Kidney epithelial cell (primary cell): ENCODE measurements around the gene TAS1R2. TPM values are rescaled to one million over a fixed set of nuclear protein-coding genes. Genes with fewer than 3 reads are reported as not detected.

Source experiments
- DNase-seq: peaks from one replicate; pipeline ENCODE4 v3.0.0-alpha.2; 2010; ENCODE audit warnings: low read depth
- H3K27me3 ChIP-seq: 2 replicates; pipeline ENCODE4 v1.6.0; 2011; ENCODE audit warnings: low read length; ENCODE audit not compliant: control insufficient read depth, insufficient read depth
- H3K36me3 ChIP-seq: 2 replicates; pipeline ENCODE4 v1.5.1; 2011; ENCODE audit warnings: low read length; ENCODE audit not compliant: control insufficient read depth, insufficient read depth
- H3K4me3 ChIP-seq: 2 replicates; pipeline ENCODE4 v1.5.1; 2011; ENCODE audit warnings: low read depth, mild to moderate bottlenecking, control low read depth, low read length
- CTCF ChIP-seq: IDR thresholded peaks from 2 replicates; pipeline ENCODE4 v1.5.1; 2011; ENCODE audit warnings: mild to moderate bottlenecking, moderate library complexity, low read length, control low read depth, inconsistent platforms; ENCODE audit not compliant: insufficient read depth, poor library complexity, severe bottlenecking
- total RNA-seq: library from RNA; depleted of rRNA; stranded (reverse); fragments of >200 nt; gene quantifications from 2 replicates; pipeline ENCODE4 v1.2.3, GENCODE V29; 2015

TAS1R2 gene
- total RNA-seq, 1 donor from 2014 or later: not detected

- DNase-seq: no peak
- Histone ChIP-seq H3K27me3 (peaks cover 14% of the 10 kb centered on the region), H3K36me3 (no peaks in the 10 kb centered on the region), H3K4me3 (no peak overlapping the region)
- no peak for TF ChIP-seq CTCF
Measured at GRCh38 chr1:18809953-18810899, 49.2 kb downstream of the TAS1R2 start.

- peaks cover 8% of the 10 kb centered on the region for H3K27me3 ChIP-seq
- no peaks in the 10 kb centered on the region for H3K36me3 ChIP-seq
- no peak for TF ChIP-seq CTCF
- no peak for DNase-seq
- H3K4me3 ChIP-seq: no peak overlapping the region
Measured at GRCh38 chr1:18808550-18808949, 50.9 kb downstream of the TAS1R2 start.

DNA sequence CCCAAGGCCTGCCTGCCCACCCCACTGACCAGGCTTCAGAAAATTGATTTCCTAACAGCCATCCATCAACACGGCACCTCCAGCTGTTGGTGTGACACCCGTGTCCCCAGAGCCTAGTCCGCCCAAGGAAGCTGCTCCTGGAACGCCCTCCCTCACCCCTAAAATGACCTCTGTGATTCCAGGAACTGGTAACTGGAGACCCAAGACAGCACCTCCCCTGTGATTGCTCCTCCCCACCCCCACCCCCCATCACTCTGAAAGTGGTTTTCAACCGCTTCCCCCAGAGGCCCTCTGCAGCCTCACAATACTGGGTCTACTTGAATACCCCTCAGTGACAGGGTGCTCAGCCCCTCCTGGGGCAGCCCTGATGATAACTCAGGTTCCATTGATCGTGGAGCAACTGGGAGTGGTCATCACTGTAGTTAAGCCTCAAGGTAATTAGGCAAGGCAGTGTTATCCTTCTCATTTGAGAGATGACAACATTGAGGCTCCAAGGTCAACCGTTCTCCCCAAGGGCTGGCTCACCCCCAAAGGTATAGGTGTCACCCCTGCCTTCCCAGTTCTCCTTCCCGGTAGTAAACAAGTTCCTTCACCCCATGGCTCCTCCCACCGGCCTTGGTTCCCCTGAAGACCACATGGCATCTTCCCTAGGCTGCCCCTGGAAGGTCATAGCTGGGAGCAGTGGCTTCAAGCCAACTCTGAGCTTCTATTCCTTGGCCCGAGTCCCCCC lies 52.0 kb downstream of the TAS1R2 start:
- DNase-seq: no peak
- no peak for TF ChIP-seq CTCF
- Histone ChIP-seq H3K36me3 (no peaks in the 10 kb centered on the region), H3K27me3 (peaks cover 8% of the 10 kb centered on the region), H3K4me3 (no peak overlapping the region)

DNA sequence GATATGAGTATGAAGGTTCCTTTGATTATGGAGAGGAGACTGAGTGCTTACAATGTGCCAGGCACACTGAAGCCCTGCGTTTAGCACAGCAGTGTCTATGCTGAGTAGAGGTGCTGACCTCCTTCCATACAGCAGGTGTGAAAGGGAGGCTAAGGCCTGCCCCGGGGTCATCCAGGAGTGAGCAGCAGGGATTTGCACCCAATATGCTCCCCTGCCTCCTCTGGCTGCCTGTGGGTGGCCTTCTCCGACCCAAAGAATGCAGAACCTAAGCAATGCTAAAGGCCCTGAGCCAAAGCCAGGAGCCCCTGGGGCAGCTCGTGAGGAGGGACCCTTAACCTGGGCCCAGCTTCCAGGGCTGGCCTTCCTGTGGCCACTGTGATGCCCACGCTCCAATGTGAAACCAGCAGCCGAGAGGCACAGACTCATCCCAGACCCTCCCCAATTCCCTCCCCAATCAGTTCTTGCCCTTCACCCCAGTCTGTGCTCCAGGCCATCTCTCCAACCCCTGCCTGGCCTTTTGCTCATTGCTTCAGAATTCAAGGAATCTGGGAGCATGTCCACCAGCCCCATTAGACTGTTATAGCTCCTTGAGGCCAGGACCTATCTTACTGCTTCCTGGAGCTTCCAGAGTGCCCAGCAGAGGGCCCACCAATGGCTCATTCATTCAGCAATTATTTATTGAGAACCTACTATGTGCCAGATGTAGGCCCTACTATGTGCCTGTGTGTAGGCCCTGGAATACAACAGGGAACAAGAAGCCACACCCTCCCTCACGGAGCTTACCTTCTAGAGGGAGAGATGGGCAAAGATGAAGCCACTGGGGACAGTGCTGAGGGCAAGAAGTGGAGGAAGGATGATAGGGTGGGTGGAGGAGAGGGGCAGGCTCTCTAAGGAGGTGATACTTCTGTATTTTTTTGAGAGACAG lies 53.3 kb downstream of the TAS1R2 start:
- DNase-seq: no peak

More for the DNA sequence above, 53.3 kb downstream of the TAS1R2 start:
- H3K36me3 ChIP-seq: no peaks in the 10 kb centered on the region
- TF ChIP-seq CTCF: no peak
- peaks cover 8% of the 10 kb centered on the region for H3K27me3 ChIP-seq
- no peak overlapping the region for H3K4me3 ChIP-seq
